SKM-1 (cell line): Measurements from ENCODE around the gene SEPTIN10.
"Not testable (repeated sequence)": the region's sequence is repeated elsewhere in the genome, so short reads cannot be mapped to it uniquely, and the experiment has no call there.

Experiments
- DNase-seq: peaks from one replicate; lab custom pipeline; 2025; ENCODE audit not compliant: unreplicated experiment; lab: John Stamatoyannopoulos, UW

The SEPTIN10 gene

GRCh38 chr2:109607766-109608165 lies 6.0 kb downstream of the SEPTIN10 start:
- no peak for DNase-seq

GRCh38 chr2:109604597-109604996 lies 9.2 kb downstream of the SEPTIN10 start:
- DNase-seq: no peak

GRCh38 chr2:109602617-109603188 lies 11.1 kb downstream of the SEPTIN10 start:
- no peak for DNase-seq

- no peak for DNase-seq
Observed at GRCh38 chr2:109601783-109602182, 12.0 kb downstream of the SEPTIN10 start.

- DNase-seq: no peak
Observed at GRCh38 chr2:109597283-109597682, 16.5 kb downstream of the SEPTIN10 start.

GRCh38 chr2:109595644-109596043 lies 18.1 kb downstream of the SEPTIN10 start:
- DNase-seq: no peak

GRCh38 chr2:109594246-109594885 lies 19.4 kb downstream of the SEPTIN10 start:
- no peak for DNase-seq

- no peak for DNase-seq
Observed at GRCh38 chr2:109592905-109593304, 20.9 kb downstream of the SEPTIN10 start.

GRCh38 chr2:109591206-109591605 lies 22.6 kb downstream of the SEPTIN10 start:
- DNase-seq: no peak

GRCh38 chr2:109586687-109587086 lies 27.1 kb downstream of the SEPTIN10 start:
- no peak for DNase-seq

GRCh38 chr2:109582928-109583895 lies 30.6 kb downstream of the SEPTIN10 start:
- no peak for DNase-seq

GRCh38 chr2:109577630-109578029 lies 36.1 kb downstream of the SEPTIN10 start:
- DNase-seq: not testable (repeated sequence)

- no peak for DNase-seq
Observed at GRCh38 chr2:109575373-109575772, 38.4 kb downstream of the SEPTIN10 start.

- DNase-seq: no peak
Observed at GRCh38 chr2:109563980-109564550, 49.7 kb downstream of the SEPTIN10 start.

GRCh38 chr2:109563288-109563687 lies 50.5 kb downstream of the SEPTIN10 start:
- DNase-seq: no peak

GRCh38 chr2:109562421-109562820 lies 51.3 kb downstream of the SEPTIN10 start:
- no peak for DNase-seq

- no peak for DNase-seq
Observed at GRCh38 chr2:109560265-109560664, 53.5 kb downstream of the SEPTIN10 start.

GRCh38 chr2:109558076-109558882 lies 55.5 kb downstream of the SEPTIN10 start:
- DNase-seq: peak; percentile 81

GRCh38 chr2:109557309-109557708 lies 56.5 kb downstream of the SEPTIN10 start:
- DNase-seq: no peak

- DNase-seq: no peak
Observed at GRCh38 chr2:109555346-109555900, 58.3 kb downstream of the SEPTIN10 start.
